B cell (primary cell): Measurements from ENCODE around the gene HARS2. TPM values are rescaled to one million over a fixed set of nuclear protein-coding genes. Genes with fewer than 3 reads are reported as not detected.

ENCODE experiments used
- ATAC-seq: fragments of 200-7000 bp; cut with Tn5 transposase; one replicate; pipeline ENCODE4 v1.10.0; 2021; ENCODE audit warnings: low read depth, mild to moderate bottlenecking, moderate number of reproducible peaks, moderate library complexity
- CTCF ChIA-PET: fragments of 350-600 bp; sonication (Branson Sonifier 250); formaldehyde crosslinking; loops from one replicate; lab custom pipeline; 2021; ENCODE audit warnings: antibody characterized with exemption, inconsistent platforms; lab: Charles Lee
- POLR2A ChIA-PET: fragments of 350-600 bp; sonication (Branson Sonifier 250); formaldehyde crosslinking; loops from one replicate; lab custom pipeline; 2021; ENCODE audit warnings: antibody characterized with exemption; lab: Charles Lee
- DNase-seq: peaks from one replicate; pipeline ENCODE4 v3.0.0; 2013
- H2AFZ ChIP-seq: 2 replicates; pipeline ENCODE4 v1.6.1; 2012; ENCODE audit warnings: mild to moderate bottlenecking, low read depth, low read length; ENCODE audit not compliant: insufficient read depth, poor library complexity, severe bottlenecking
- H3K27ac ChIP-seq, 2 donors: 1 replicate in 1 of 2; 2 replicates in 1 of 2; pipeline ENCODE4 v1.5.1; 2012 to 2013; ENCODE audit warnings: low read length in 2 of 2, mild to moderate bottlenecking in 2 of 2, moderate library complexity in 1 of 2
- H3K27me3 ChIP-seq, 4 experiments: fragments of 200-600 bp in 1 of 4; sonication (generic) in 1 of 4; replicated peaks in 1 of 4; 1 replicate in 2 of 4; 2 replicates in 2 of 4; pipeline versions ENCODE4 v1.6.1 to v1.7.0; 2013 to 2016; ENCODE audit warnings: low read length in 3 of 4, mild to moderate bottlenecking in 2 of 4, mixed read lengths in 1 of 4, moderate library complexity in 1 of 4; ENCODE audit not compliant: insufficient read depth in 4 of 4, control insufficient read depth in 3 of 4; ENCODE audit errors: control extremely low read depth in 1 of 4
- H3K36me3 ChIP-seq, 2 experiments: replicated peaks in 1 of 2; 1 replicate in 1 of 2; 2 replicates in 1 of 2; pipeline versions ENCODE4 v1.6.1 to v1.7.1; 2013; ENCODE audit warnings: low read length in 1 of 2; ENCODE audit not compliant: insufficient read depth in 2 of 2, control insufficient read depth in 1 of 2; ENCODE audit errors: control extremely low read depth in 1 of 2, extremely low read depth in 1 of 2
- H3K4me1 ChIP-seq, 2 donors: fragments of 200-600 bp in 1 of 2; sonication (generic) in 1 of 2; 1 replicate in 1 of 2; 2 replicates in 1 of 2; pipeline versions ENCODE4 v1.5.1 to v1.6.1; 2013 to 2017; ENCODE audit warnings: low read length in 2 of 2; ENCODE audit not compliant: control insufficient read depth in 2 of 2, insufficient read depth in 2 of 2
- H3K4me2 ChIP-seq: replicated peaks from 2 replicates; pipeline ENCODE3; 2012; ENCODE audit warnings: mild to moderate bottlenecking, low read depth, low read length; ENCODE audit not compliant: poor library complexity, severe bottlenecking
- H3K4me3 ChIP-seq, 5 experiments: fragments of 200-600 bp in 1 of 5; sonication (generic) in 1 of 5; 1 replicate in 3 of 5; 2 replicates in 2 of 5; pipeline versions ENCODE4 v1.5.1 to v1.7.0; 2011 to 2016; ENCODE audit warnings: low read length in 4 of 5, mild to moderate bottlenecking in 4 of 5, low read depth in 2 of 5, control low read depth in 1 of 5, moderate library complexity in 1 of 5; ENCODE audit not compliant: insufficient read depth in 1 of 5; ENCODE audit errors: control extremely low read depth in 1 of 5, extremely low read depth in 1 of 5
- H3K79me2 ChIP-seq: fragments of 200-600 bp; sonication (generic); one replicate; pipeline ENCODE4 v1.6.0; 2016; ENCODE audit warnings: low read length; ENCODE audit not compliant: control insufficient read depth, insufficient read depth
- H3K9ac ChIP-seq: fragments of 200-600 bp; sonication (generic); 2 replicates; pipeline ENCODE4 v1.6.1; 2017; ENCODE audit warnings: mild to moderate bottlenecking, low read length, moderate library complexity
- H3K9me3 ChIP-seq, 3 donors: one replicate each; pipeline versions ENCODE4 v1.6.1 to v1.7.1; 2013; ENCODE audit warnings: low read length in 2 of 3; ENCODE audit not compliant: control insufficient read depth in 2 of 3, insufficient read depth in 1 of 3; ENCODE audit errors: control extremely low read depth in 1 of 3
- H4K20me1 ChIP-seq: 2 replicates; pipeline ENCODE4 v1.6.0; 2012; ENCODE audit warnings: mild to moderate bottlenecking, low read length; ENCODE audit not compliant: insufficient read depth, control insufficient read depth, poor library complexity, severe bottlenecking
- H3K27ac Mint-ChIP-seq: one replicate; pipeline ENCODE4 v1.8.0; 2021; ENCODE audit warnings: mixed read lengths
- H3K27me3 Mint-ChIP-seq: one replicate; pipeline ENCODE4 v1.8.0; 2021; ENCODE audit warnings: mixed read lengths
- H3K4me1 Mint-ChIP-seq: one replicate; pipeline ENCODE4 v1.8.0; 2021; ENCODE audit warnings: mixed read lengths
- H3K4me3 Mint-ChIP-seq: one replicate; pipeline ENCODE4 v1.8.0; 2021; ENCODE audit warnings: mixed read lengths
- H3K9me3 Mint-ChIP-seq: one replicate; pipeline ENCODE4 v1.8.0; 2022; ENCODE audit warnings: mixed read lengths; ENCODE audit not compliant: insufficient read depth
- EZH2 ChIP-seq: IDR thresholded peaks from 2 replicates; pipeline ENCODE4 v1.6.1; 2012; ENCODE audit warnings: borderline replicate concordance, low read depth, mild to moderate bottlenecking, moderate library complexity, low read length; ENCODE audit not compliant: insufficient read depth, poor library complexity, severe bottlenecking
- WGBS: methylation state at CpG from one replicate; pipeline ENCODE4 v1.1.5; 2013; ENCODE audit warnings: missing lambda C conversion rate; ENCODE audit not compliant: insufficient coverage; 5-methylcytosine and 5-hydroxymethylcytosine counted together
- intact Hi-C: fragments of 100-400 bp; cut with micrococcal nuclease; formaldehyde crosslinking; loops from one replicate; pipeline ENCODE4 v1.10.0; 2022
- polyA plus RNA-seq: library from polyadenylated mRNA; depleted of rRNA; stranded (reverse); fragments of >200 nt; gene quantifications from 2 replicates; pipeline ENCODE4 v1.2.3, GENCODE V29; 2012
- total RNA-seq, 2 donors: library from RNA; stranded (reverse); fragments of 120-200 nt in 1 of 2; gene quantifications; 1 replicate in 1 of 2; 2 replicates in 1 of 2; pipeline versions ENCODE4 v1.2.3 to v1.2.4, GENCODE V29; 2013 to 2022
- TF ChIP-seq, protein P1 (sequence below): fragments of 200-600 bp; IDR thresholded peaks from one replicate; pipeline ENCODE4 v1.8.0; 2022; ENCODE audit warnings: antibody characterized with exemption, mild to moderate bottlenecking

HARS2 gene
- total and polyA plus RNA-seq, 2 donors (not counting 1 experiment from before 2014, with no cell fraction given): 27.3 to 68.0 TPM

DNA sequence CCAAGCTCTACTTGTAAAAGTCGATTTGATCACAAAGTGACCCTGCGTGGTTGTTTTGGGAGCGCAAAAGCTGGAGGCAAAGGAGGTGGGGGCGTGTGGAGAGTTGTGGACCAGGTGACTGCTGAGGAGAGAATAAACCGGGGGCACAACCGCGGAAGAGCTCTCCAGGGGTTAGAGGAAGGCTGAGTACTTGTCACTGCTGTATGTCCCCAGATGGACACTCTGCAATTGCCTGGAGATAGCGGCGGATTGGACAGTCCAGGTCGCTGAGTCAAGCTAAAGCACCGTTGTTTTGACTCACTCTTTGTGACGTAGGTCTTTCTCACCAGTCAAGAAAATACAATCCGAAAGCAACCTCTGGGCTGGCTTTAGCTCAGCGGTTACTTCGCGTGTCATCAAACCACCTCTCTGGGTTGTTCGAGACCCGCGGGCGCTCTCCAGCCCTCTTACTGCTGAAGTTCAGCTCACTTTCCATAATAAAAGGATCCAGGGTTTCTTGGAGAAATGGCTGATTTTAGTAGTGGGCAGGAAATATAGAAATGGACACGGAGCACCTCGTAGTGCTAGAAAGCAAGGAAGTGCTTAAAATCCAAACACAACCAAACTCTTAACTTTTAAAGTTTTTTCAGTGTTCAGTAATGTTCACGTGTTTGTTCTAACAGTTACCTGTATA is 34.7 kb downstream of the HARS2 start:
- Mint-ChIP-seq H3K9me3 (no peaks in the 10 kb centered on the region), H3K27me3 (peaks cover 33% of the 10 kb centered on the region), H3K27ac (peak overlapping the region; percentile 37), H3K4me1 (no peaks in the 10 kb centered on the region), H3K4me3 (no peak overlapping the region)
- Histone ChIP-seq H3K36me3 (no peaks in the 10 kb centered on the region), H3K27ac (no peak overlapping the region), H3K79me2 (no peaks in the 10 kb centered on the region), H3K4me2 (peak overlapping the region; percentile 33), H3K4me3 (peak overlapping the region in 1 of 5 experiments; percentile 33), H4K20me1 (no peaks in the 10 kb centered on the region), H3K27me3 (peaks cover 0 to 17% (median 9%) of the 10 kb centered on the region in 4 experiments), H3K9me3 (peaks cover 0 to 2% (median 0%) of the 10 kb centered on the region in 3 donors), H2AFZ (peak overlapping the region; percentile 25), H3K4me1 (peaks cover 0 to 6% of the 10 kb centered on the region in 2 donors), H3K9ac (no peak overlapping the region)
- ATAC-seq (peak; percentile 56), DNase-seq (peak; percentile 40)
- WGBS: 22% methylated on average over 15 of the region's 23 CpGs
- ChIA-PET CTCF (interaction anchor here (2.9 kb wide), 1 partner anchor 353 kb away, joined by 15 read pairs; no protein-coding TSS in a partner anchor), POLR2A (no interaction called here)
- intact Hi-C loops: no loop called here
- TF ChIP-seq, protein P1, sequence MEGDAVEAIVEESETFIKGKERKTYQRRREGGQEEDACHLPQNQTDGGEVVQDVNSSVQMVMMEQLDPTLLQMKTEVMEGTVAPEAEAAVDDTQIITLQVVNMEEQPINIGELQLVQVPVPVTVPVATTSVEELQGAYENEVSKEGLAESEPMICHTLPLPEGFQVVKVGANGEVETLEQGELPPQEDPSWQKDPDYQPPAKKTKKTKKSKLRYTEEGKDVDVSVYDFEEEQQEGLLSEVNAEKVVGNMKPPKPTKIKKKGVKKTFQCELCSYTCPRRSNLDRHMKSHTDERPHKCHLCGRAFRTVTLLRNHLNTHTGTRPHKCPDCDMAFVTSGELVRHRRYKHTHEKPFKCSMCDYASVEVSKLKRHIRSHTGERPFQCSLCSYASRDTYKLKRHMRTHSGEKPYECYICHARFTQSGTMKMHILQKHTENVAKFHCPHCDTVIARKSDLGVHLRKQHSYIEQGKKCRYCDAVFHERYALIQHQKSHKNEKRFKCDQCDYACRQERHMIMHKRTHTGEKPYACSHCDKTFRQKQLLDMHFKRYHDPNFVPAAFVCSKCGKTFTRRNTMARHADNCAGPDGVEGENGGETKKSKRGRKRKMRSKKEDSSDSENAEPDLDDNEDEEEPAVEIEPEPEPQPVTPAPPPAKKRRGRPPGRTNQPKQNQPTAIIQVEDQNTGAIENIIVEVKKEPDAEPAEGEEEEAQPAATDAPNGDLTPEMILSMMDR: no peak
- no peak for TF ChIP-seq EZH2

DNA sequence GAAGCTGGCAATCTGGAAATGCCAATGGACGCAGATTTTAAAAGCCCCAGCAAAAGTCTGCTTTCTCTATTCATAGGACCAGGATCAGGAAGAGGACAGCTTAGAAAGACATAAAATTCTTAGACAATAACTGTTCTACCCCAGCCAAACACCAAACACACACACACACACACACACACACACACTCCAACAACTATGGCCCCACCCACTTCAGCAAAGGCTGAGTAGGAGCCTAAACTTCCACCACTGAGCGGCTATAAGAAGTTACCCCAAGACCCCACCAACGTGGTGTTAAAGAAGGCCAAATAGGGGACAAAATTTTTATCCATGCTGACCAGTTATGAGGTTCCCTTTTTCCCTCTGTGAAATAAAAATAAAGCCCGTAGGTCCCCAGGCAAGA is 41.8 kb downstream of the HARS2 start:
- ChIA-PET CTCF (interaction anchor here (0.6 kb wide), 1 partner anchor 12 kb away, joined by 3 read pairs; no protein-coding TSS in a partner anchor), POLR2A (no interaction called here)
- no peaks in the 10 kb centered on the region for H3K4me1 Mint-ChIP-seq
- Histone ChIP-seq H3K27me3 (peaks cover 0 to 22% (median 5%) of the 10 kb centered on the region in 4 experiments), H3K9ac (no peak overlapping the region), H2AFZ (no peak overlapping the region), H3K4me2 (no peak overlapping the region), H3K4me1 (no peaks in the 10 kb centered on the region), H3K27ac (no peak overlapping the region), H4K20me1 (no peaks in the 10 kb centered on the region), H3K36me3 (no peaks in the 10 kb centered on the region), H3K79me2 (no peaks in the 10 kb centered on the region), H3K4me3 (no peak overlapping the region), H3K9me3 (no peaks in the 10 kb centered on the region)
- peaks cover 53% of the 10 kb centered on the region for H3K27me3 Mint-ChIP-seq
- 69% methylated on average over 2 of the region's 4 CpGs for WGBS
- no peak for ATAC-seq
- H3K9me3 Mint-ChIP-seq: no peaks in the 10 kb centered on the region
- intact Hi-C loops: no loop called here
- H3K4me3 Mint-ChIP-seq: no peak overlapping the region
- no peak for TF ChIP-seq EZH2
- TF ChIP-seq, protein P1: no peak
- no peak overlapping the region for H3K27ac Mint-ChIP-seq
- DNase-seq: no peak
